IMR-90 (cell line): Measurements from ENCODE around the gene STX17. TPM values are rescaled to one million over a fixed set of nuclear protein-coding genes. Genes with fewer than 3 reads are reported as not detected.

Experiments used
- ATAC-seq: fragments of 200-7000 bp; cut with Tn5 transposase; 2 replicates; pipeline ENCODE4 v1.9.1; 2020; ENCODE audit warnings: low read depth, mild to moderate bottlenecking, moderate library complexity
- BruUV-seq: library from RNA; stranded (reverse); fragments of 400-500 nt; replicated peaks from 2 replicates; lab custom pipeline; 2021; lab: Mats Ljungman, UMichigan
- CTCF ChIA-PET: fragments of 300-600 bp; formaldehyde crosslinking; extraction: SDS; loops from one replicate; lab custom pipeline; 2021; ENCODE audit warnings: antibody characterized with exemption; lab: Yijun Ruan, JAX
- POLR2A ChIA-PET: fragments of 300-600 bp; sonication (Branson Sonifier 250); formaldehyde crosslinking; loops from one replicate; lab custom pipeline; 2022; ENCODE audit warnings: antibody characterized with exemption; ENCODE audit not compliant: unreplicated experiment; lab: Charles Lee
- DNase-seq: peaks from one replicate; pipeline ENCODE4 v3.0.0; 2013
- H2AFZ ChIP-seq: replicated peaks from 2 replicates; pipeline ENCODE3; 2013; ENCODE audit warnings: low read length, mild to moderate bottlenecking; ENCODE audit not compliant: poor library complexity
- H2AK5ac ChIP-seq: 2 replicates; pipeline ENCODE4 v1.6.1; 2013; ENCODE audit warnings: low read depth, low read length, inconsistent platforms
- H2AK9ac ChIP-seq: replicated peaks from 2 replicates; pipeline ENCODE3; 2013; ENCODE audit warnings: mild to moderate bottlenecking, low read depth, low read length, moderate library complexity; ENCODE audit not compliant: poor library complexity
- H2BK120ac ChIP-seq: 2 replicates; pipeline ENCODE4 v1.6.1; 2013; ENCODE audit warnings: low read depth, low read length, inconsistent platforms
- H2BK15ac ChIP-seq: 3 replicates; pipeline ENCODE4 v1.6.1; 2013; ENCODE audit warnings: low read depth, low read length, inconsistent platforms
- H2BK20ac ChIP-seq: 2 replicates; pipeline ENCODE4 v1.6.1; 2013; ENCODE audit warnings: low read depth, mild to moderate bottlenecking, inconsistent platforms, low read length, moderate library complexity
- H2BK5ac ChIP-seq: 2 replicates; pipeline ENCODE4 v1.6.1; 2013; ENCODE audit warnings: mild to moderate bottlenecking, low read depth, low read length, inconsistent platforms; ENCODE audit not compliant: poor library complexity, severe bottlenecking
- H3K14ac ChIP-seq: replicated peaks from 2 replicates; pipeline ENCODE4 v1.6.1; 2013; ENCODE audit warnings: low read depth, low read length, inconsistent platforms
- H3K18ac ChIP-seq: 2 replicates; pipeline ENCODE4 v1.6.1; 2013; ENCODE audit warnings: low read depth, low read length, control low read depth
- H3K23ac ChIP-seq: 2 replicates; pipeline ENCODE4 v1.6.1; 2013; ENCODE audit warnings: low read depth, low read length, inconsistent platforms
- H3K27ac ChIP-seq: 2 replicates; pipeline ENCODE4 v1.5.1; 2013; ENCODE audit warnings: mild to moderate bottlenecking, control low read depth, low read length; ENCODE audit not compliant: insufficient read depth
- H3K27me3 ChIP-seq: 2 replicates; pipeline ENCODE4 v1.6.1; 2013; ENCODE audit warnings: low read length; ENCODE audit not compliant: control insufficient read depth, insufficient read depth
- H3K36me3 ChIP-seq: 2 replicates; pipeline ENCODE4 v1.6.1; 2013; ENCODE audit warnings: low read length, mixed read lengths; ENCODE audit not compliant: control insufficient read depth, insufficient read depth
- H3K4ac ChIP-seq: 2 replicates; pipeline ENCODE4 v1.6.1; 2013; ENCODE audit warnings: low read depth, low read length, inconsistent platforms
- H3K4me1 ChIP-seq: 2 replicates; pipeline ENCODE4 v1.6.1; 2013; ENCODE audit warnings: low read length, mixed read lengths; ENCODE audit not compliant: control insufficient read depth, insufficient read depth
- H3K4me2 ChIP-seq: 2 replicates; pipeline ENCODE4 v1.6.1; 2013; ENCODE audit warnings: low read depth, mild to moderate bottlenecking, control low read depth, low read length, moderate library complexity
- H3K4me3 ChIP-seq: 2 replicates; pipeline ENCODE4 v1.5.1; 2013; ENCODE audit warnings: low read depth, mild to moderate bottlenecking, control low read depth, low read length, moderate library complexity; ENCODE audit not compliant: insufficient read depth
- H3K56ac ChIP-seq: 2 replicates; pipeline ENCODE4 v1.6.1; 2013; ENCODE audit warnings: low read length, inconsistent platforms; ENCODE audit not compliant: insufficient read depth; ENCODE audit errors: extremely low read depth
- H3K79me1 ChIP-seq, 2 experiments: 2 replicates each; pipeline ENCODE4 v1.6.1; 2013; ENCODE audit warnings: low read length in 2 of 2, inconsistent platforms in 1 of 2, low read depth in 1 of 2
- H3K9ac ChIP-seq: 2 replicates; pipeline ENCODE4 v1.6.1; 2013; ENCODE audit warnings: low read depth, low read length, control low read depth
- H3K9me1 ChIP-seq: 2 replicates; pipeline ENCODE4 v1.6.1; 2013; ENCODE audit warnings: low read length, inconsistent platforms; ENCODE audit not compliant: insufficient read depth
- H3K9me3 ChIP-seq: 2 replicates; pipeline ENCODE4 v1.6.1; 2013; ENCODE audit warnings: low read length; ENCODE audit not compliant: control insufficient read depth, insufficient read depth
- H4K20me1 ChIP-seq: 2 replicates; pipeline ENCODE4 v1.6.1; 2013; ENCODE audit warnings: low read length, inconsistent platforms; ENCODE audit not compliant: insufficient read depth
- H4K5ac ChIP-seq: 2 replicates; pipeline ENCODE4 v1.6.1; 2013; ENCODE audit warnings: mild to moderate bottlenecking, low read depth, low read length, control low read depth
- H4K8ac ChIP-seq, 2 experiments: 2 replicates each; pipeline ENCODE4 v1.6.1; 2013; ENCODE audit warnings: low read depth in 2 of 2, low read length in 2 of 2, control low read depth in 1 of 2, inconsistent platforms in 1 of 2
- H4K91ac ChIP-seq: 2 replicates; pipeline ENCODE4 v1.6.1; 2013; ENCODE audit warnings: low read depth, low read length, inconsistent platforms; ENCODE audit not compliant: insufficient read depth
- BHLHE40 ChIP-seq: fragments of 150-350 bp; IDR thresholded peaks from 2 replicates; pipeline ENCODE4 v1.6.1; 2016; ENCODE audit warnings: mild to moderate bottlenecking, low read depth, low read length
- FOS ChIP-seq: fragments of 150-350 bp; IDR thresholded peaks from 2 replicates; pipeline ENCODE4 v1.6.1; 2016; ENCODE audit warnings: low read depth, low read length
- MAZ ChIP-seq: IDR thresholded peaks from 2 replicates; pipeline ENCODE4 v1.6.1; 2012; ENCODE audit warnings: low read depth, mild to moderate bottlenecking, low read length, improper control_type of control experiment, moderate library complexity, borderline replicate concordance
- MXI1 ChIP-seq: IDR thresholded peaks from 2 replicates; pipeline ENCODE4 v1.6.1; 2012; ENCODE audit warnings: low read depth, mild to moderate bottlenecking, low read length, moderate library complexity, borderline replicate concordance
- NFE2L2 ChIP-seq: fragments of 150-350 bp; IDR thresholded peaks from 2 replicates; pipeline ENCODE4 v1.6.1; 2016; ENCODE audit warnings: low read depth, mild to moderate bottlenecking, low read length
- POLR2A ChIP-seq: IDR thresholded peaks from 2 replicates; pipeline ENCODE4 v1.6.1; 2012; ENCODE audit warnings: mild to moderate bottlenecking, low read depth, low read length
- RAD21 ChIP-seq: IDR thresholded peaks from 2 replicates; pipeline ENCODE4 v1.6.1; 2012; ENCODE audit warnings: low read length, improper control_type of control experiment
- RFX5 ChIP-seq: IDR thresholded peaks from 2 replicates; pipeline ENCODE4 v1.8.0; 2012; ENCODE audit warnings: low read depth, mild to moderate bottlenecking, low read length, moderate library complexity
- SMC3 ChIP-seq: fragments of 150-350 bp; IDR thresholded peaks from 2 replicates; pipeline ENCODE4 v1.6.1; 2016; ENCODE audit warnings: low read depth, mild to moderate bottlenecking, antibody characterized with exemption, low read length, moderate library complexity
- WGBS, 2 experiments: methylation state at CpG; one replicate each; pipeline versions ENCODE4 v1.1.5 to v1.1.7; 2013; ENCODE audit warnings: missing lambda C conversion rate in 2 of 2; ENCODE audit not compliant: insufficient read length in 1 of 2; ENCODE audit errors: extremely low coverage in 2 of 2; 5-methylcytosine and 5-hydroxymethylcytosine counted together
- dilution Hi-C: fragments of 300-500 bp; cut with HindIII; formaldehyde crosslinking; loops from one replicate; pipeline ENCODE4 v1.14.3; 2018; ENCODE audit warnings: low sequenced_read_pairs; ENCODE audit not compliant: unreplicated experiment
- in situ Hi-C: fragments of 300-500 bp; cut with MboI; formaldehyde crosslinking; loops from 3 replicates; pipeline ENCODE4 v1.14.3; 2019; ENCODE audit warnings: low sequenced_read_pairs, inconsistent platforms, mixed read lengths
- intact Hi-C: fragments of 100-400 bp; cut with micrococcal nuclease; formaldehyde crosslinking; loops from 2 replicates; pipeline ENCODE4 v1.10.0; 2022
- polyA plus RNA-seq, 3 experiments: library from polyadenylated mRNA; depleted of rRNA; stranded (reverse); fragments of >200 nt; gene quantifications; 2 replicates each; pipeline ENCODE4 v1.2.3, GENCODE V29; 2012; ENCODE audit warnings: low replicate concordance in 1 of 3
- total RNA-seq: library from RNA; depleted of rRNA; stranded (reverse); fragments of >200 nt; gene quantifications from 2 replicates; pipeline ENCODE4 v1.2.3, GENCODE V29; 2012
- TF ChIP-seq, protein P1 (sequence below): fragments of 150-350 bp; IDR thresholded peaks from 2 replicates; pipeline ENCODE4 v1.6.1; 2016; ENCODE audit warnings: low read depth, mild to moderate bottlenecking, low read length, moderate library complexity, borderline replicate concordance
- TF ChIP-seq, protein P2 (sequence below): conservative IDR thresholded peaks from 2 replicates; pipeline ENCODE4 v1.5.1; 2012; ENCODE audit warnings: mild to moderate bottlenecking, low read depth, low read length, improper control_type of control experiment

STX17 gene
- total and polyA plus RNA-seq, 2 of the 4 experiments (the other 2 are of a cell fraction) = 6.2 to 11.7 TPM

DNA sequence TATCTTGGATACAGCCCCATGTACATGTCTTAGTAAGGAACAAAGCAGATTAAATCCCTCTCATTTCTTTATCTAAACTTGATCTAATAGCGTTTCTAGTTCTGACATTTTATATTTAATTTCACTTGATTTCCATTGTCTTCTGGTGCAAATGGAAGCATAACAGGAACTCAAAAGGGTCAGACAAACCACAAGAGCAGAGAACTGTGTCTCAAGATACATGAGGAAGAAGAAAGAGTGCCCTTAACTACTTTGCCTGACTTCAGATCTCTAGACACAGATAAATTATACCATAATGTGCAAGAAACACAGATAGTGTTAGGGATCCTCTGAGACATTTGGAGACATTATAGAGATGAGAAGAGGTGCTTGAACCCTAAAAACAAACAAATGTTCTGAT is 20.7 kb upstream of the STX17 start:
- no peaks in the 10 kb centered on the region for H3K36me3 ChIP-seq
- DNase-seq = no peak

More for the DNA sequence above, 20.7 kb upstream of the STX17 start:
- Histone ChIP-seq H2BK20ac (no peak overlapping the region), H2AK5ac (no peak overlapping the region), H2AFZ (no peak overlapping the region), H2BK120ac (no peak overlapping the region), H2AK9ac (no peak overlapping the region), H3K4me2 (no peak overlapping the region), H3K56ac (no peak overlapping the region), H3K4me3 (no peak overlapping the region), H3K18ac (no peak overlapping the region), H4K20me1 (no peaks in the 10 kb centered on the region), H3K14ac (no peak overlapping the region), H4K5ac (no peak overlapping the region), H3K23ac (no peak overlapping the region), H4K8ac (no peak overlapping the region), H3K9ac (no peak overlapping the region), H3K9me3 (no peaks in the 10 kb centered on the region), H2BK5ac (no peak overlapping the region), H4K91ac (no peak overlapping the region), H3K9me1 (no peaks in the 10 kb centered on the region), H3K4ac (no peak overlapping the region), H3K79me1 (no peaks in the 10 kb centered on the region), H3K27ac (no peak overlapping the region), H3K4me1 (no peaks in the 10 kb centered on the region), H3K27me3 (peaks cover 15% of the 10 kb centered on the region), H2BK15ac (no peak overlapping the region)
- POLR2A ChIA-PET = no interaction called here
- TF ChIP-seq MAZ (no peak), POLR2A (no peak), RAD21 (no peak), SMC3 (no peak), MXI1 (no peak), BHLHE40 (no peak), NFE2L2 (no peak), FOS (no peak), RFX5 (no peak)
- TF ChIP-seq, protein P1, sequence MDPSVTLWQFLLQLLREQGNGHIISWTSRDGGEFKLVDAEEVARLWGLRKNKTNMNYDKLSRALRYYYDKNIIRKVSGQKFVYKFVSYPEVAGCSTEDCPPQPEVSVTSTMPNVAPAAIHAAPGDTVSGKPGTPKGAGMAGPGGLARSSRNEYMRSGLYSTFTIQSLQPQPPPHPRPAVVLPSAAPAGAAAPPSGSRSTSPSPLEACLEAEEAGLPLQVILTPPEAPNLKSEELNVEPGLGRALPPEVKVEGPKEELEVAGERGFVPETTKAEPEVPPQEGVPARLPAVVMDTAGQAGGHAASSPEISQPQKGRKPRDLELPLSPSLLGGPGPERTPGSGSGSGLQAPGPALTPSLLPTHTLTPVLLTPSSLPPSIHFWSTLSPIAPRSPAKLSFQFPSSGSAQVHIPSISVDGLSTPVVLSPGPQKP = no peak
- TF ChIP-seq, protein P2, sequence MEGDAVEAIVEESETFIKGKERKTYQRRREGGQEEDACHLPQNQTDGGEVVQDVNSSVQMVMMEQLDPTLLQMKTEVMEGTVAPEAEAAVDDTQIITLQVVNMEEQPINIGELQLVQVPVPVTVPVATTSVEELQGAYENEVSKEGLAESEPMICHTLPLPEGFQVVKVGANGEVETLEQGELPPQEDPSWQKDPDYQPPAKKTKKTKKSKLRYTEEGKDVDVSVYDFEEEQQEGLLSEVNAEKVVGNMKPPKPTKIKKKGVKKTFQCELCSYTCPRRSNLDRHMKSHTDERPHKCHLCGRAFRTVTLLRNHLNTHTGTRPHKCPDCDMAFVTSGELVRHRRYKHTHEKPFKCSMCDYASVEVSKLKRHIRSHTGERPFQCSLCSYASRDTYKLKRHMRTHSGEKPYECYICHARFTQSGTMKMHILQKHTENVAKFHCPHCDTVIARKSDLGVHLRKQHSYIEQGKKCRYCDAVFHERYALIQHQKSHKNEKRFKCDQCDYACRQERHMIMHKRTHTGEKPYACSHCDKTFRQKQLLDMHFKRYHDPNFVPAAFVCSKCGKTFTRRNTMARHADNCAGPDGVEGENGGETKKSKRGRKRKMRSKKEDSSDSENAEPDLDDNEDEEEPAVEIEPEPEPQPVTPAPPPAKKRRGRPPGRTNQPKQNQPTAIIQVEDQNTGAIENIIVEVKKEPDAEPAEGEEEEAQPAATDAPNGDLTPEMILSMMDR = no peak
- CTCF ChIA-PET = interaction anchor here (0.6 kb wide), 2 partner anchors 22 to 67 kb away, joined by 3 to 4 read pairs; no protein-coding TSS in a partner anchor
- in situ Hi-C loops (no loop called here), intact Hi-C loops (no loop called here), dilution Hi-C loops (no loop called here)
- no TSS peak for BruUV-seq
- no peak for ATAC-seq
- no CpG with 5 or more reads among the region's 1 CpG for WGBS, 2 experiments
